SK-N-SH treated with all-trans-retinoic acid at 6 μM for 48 hours (cell line): ENCODE results near the gene B3GNT7.
A peak's percentile ranks its signal among the peaks of the same experiment; 100 is the strongest.

Experiments
- ATAC-seq: fragments of 200-7000 bp; cut with Tn5 transposase; 3 replicates; pipeline ENCODE4 v1.9.1; 2020; ENCODE audit warnings: mild to moderate bottlenecking, moderate library complexity
- ARNTL ChIP-seq: fragments of 450-650 bp; formaldehyde crosslinking; IDR thresholded peaks from 2 replicates; pipeline ENCODE4 v1.5.0; 2020; ENCODE audit warnings: low read depth, mild to moderate bottlenecking, moderate library complexity, borderline replicate concordance
- BACH2 ChIP-seq: fragments of 250-450 bp; sonication (Bioruptor Pico); IDR thresholded peaks from 2 replicates; pipeline ENCODE4 v1.9.0; 2021; ENCODE audit warnings: mild to moderate bottlenecking, borderline replicate concordance
- CSDC2 ChIP-seq: fragments of 250-450 bp; sonication (Bioruptor Pico); IDR thresholded peaks from 2 replicates; pipeline ENCODE4 v1.5.0; 2020; ENCODE audit warnings: mild to moderate bottlenecking, moderate library complexity
- ESRRG ChIP-seq: fragments of 250-450 bp; sonication (Bioruptor Pico); IDR thresholded peaks from 2 replicates; pipeline ENCODE4 v1.6.1; 2021; ENCODE audit warnings: mild to moderate bottlenecking
- OSR1 ChIP-seq: fragments of 250-450 bp; sonication (Bioruptor Pico); IDR thresholded peaks from 2 replicates; pipeline ENCODE4 v1.8.0; 2022; ENCODE audit warnings: moderate library complexity, mild to moderate bottlenecking, inconsistent platforms
- PATZ1 ChIP-seq: fragments of 250-450 bp; sonication (Bioruptor Pico); IDR thresholded peaks from 2 replicates; pipeline ENCODE4 v1.8.0; 2020; ENCODE audit warnings: mild to moderate bottlenecking, moderate library complexity, borderline replicate concordance
- POU6F1 ChIP-seq: fragments of 250-450 bp; sonication (Bioruptor Pico); IDR thresholded peaks from 2 replicates; pipeline ENCODE4 v1.8.0; 2021; ENCODE audit warnings: low read depth, mild to moderate bottlenecking, moderate library complexity, borderline replicate concordance
- RARB ChIP-seq: fragments of 250-450 bp; sonication (Bioruptor Pico); IDR thresholded peaks from 2 replicates; pipeline ENCODE4 v1.8.0; 2021; ENCODE audit warnings: mild to moderate bottlenecking, moderate library complexity
- SNAI2 ChIP-seq: fragments of 250-450 bp; sonication (Bioruptor Pico); IDR thresholded peaks from 2 replicates; pipeline ENCODE4 v1.5.0; 2020; ENCODE audit warnings: mild to moderate bottlenecking, moderate library complexity
- TCF4 ChIP-seq: fragments of 250-450 bp; sonication (Bioruptor Pico); IDR thresholded peaks from 2 replicates; pipeline ENCODE4 v1.8.0; 2021; ENCODE audit warnings: mild to moderate bottlenecking, moderate library complexity, borderline replicate concordance
- TOX ChIP-seq: fragments of 250-450 bp; sonication (Bioruptor Pico); IDR thresholded peaks from 2 replicates; pipeline ENCODE4 v1.8.0; 2021; ENCODE audit warnings: mild to moderate bottlenecking, moderate library complexity, borderline replicate concordance
- ZC3H10 ChIP-seq: fragments of 250-450 bp; sonication (Bioruptor Pico); IDR thresholded peaks from 2 replicates; pipeline ENCODE4 v1.5.1; 2021; ENCODE audit warnings: mild to moderate bottlenecking, moderate library complexity
- ZFP3 ChIP-seq: fragments of 250-450 bp; sonication (Bioruptor Pico); IDR thresholded peaks from 2 replicates; pipeline ENCODE4 v1.5.0; 2020; ENCODE audit warnings: mild to moderate bottlenecking, moderate library complexity
- ZNF565 ChIP-seq: fragments of 450-650 bp; formaldehyde crosslinking; conservative IDR thresholded peaks from 2 replicates; pipeline ENCODE4 v1.5.0; 2020; ENCODE audit warnings: low read depth, mild to moderate bottlenecking, moderate library complexity
- ZNF70 ChIP-seq: fragments of 450-650 bp; formaldehyde crosslinking; IDR thresholded peaks from 2 replicates; pipeline ENCODE4 v1.5.0; 2020; ENCODE audit warnings: mild to moderate bottlenecking, moderate library complexity
- ZNF8 ChIP-seq: fragments of 450-650 bp; formaldehyde crosslinking; IDR thresholded peaks from 2 replicates; pipeline ENCODE4 v1.5.0; 2020; ENCODE audit warnings: mild to moderate bottlenecking, moderate library complexity
- TF ChIP-seq, protein P1 (sequence below): fragments of 250-450 bp; sonication (Bioruptor Pico); IDR thresholded peaks from 2 replicates; pipeline ENCODE4 v1.5.1; 2021; ENCODE audit warnings: mild to moderate bottlenecking, moderate library complexity
- TF ChIP-seq, protein P2 (sequence below): fragments of 250-450 bp; sonication (Bioruptor Pico); IDR thresholded peaks from 2 replicates; pipeline ENCODE4 v1.5.0; 2020; ENCODE audit warnings: mild to moderate bottlenecking, moderate library complexity

B3GNT7 gene

GRCh38 chr2:231398585-231398984, 3.1 kb downstream of the B3GNT7 start:
- no peak for TF ChIP-seq TOX (CRISPR knock-in tag)
- no peak for TF ChIP-seq SNAI2 (CRISPR knock-in tag)
- TF ChIP-seq RARB (CRISPR knock-in tag): no peak
- no peak for TF ChIP-seq TCF4 (CRISPR knock-in tag)
- TF ChIP-seq, protein P1, sequence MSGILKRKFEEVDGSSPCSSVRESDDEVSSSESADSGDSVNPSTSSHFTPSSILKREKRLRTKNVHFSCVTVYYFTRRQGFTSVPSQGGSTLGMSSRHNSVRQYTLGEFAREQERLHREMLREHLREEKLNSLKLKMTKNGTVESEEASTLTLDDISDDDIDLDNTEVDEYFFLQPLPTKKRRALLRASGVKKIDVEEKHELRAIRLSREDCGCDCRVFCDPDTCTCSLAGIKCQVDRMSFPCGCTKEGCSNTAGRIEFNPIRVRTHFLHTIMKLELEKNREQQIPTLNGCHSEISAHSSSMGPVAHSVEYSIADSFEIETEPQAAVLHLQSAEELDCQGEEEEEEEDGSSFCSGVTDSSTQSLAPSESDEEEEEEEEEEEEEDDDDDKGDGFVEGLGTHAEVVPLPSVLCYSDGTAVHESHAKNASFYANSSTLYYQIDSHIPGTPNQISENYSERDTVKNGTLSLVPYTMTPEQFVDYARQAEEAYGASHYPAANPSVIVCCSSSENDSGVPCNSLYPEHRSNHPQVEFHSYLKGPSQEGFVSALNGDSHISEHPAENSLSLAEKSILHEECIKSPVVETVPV (CRISPR knock-in tag): no peak
- TF ChIP-seq ZC3H10 (CRISPR knock-in tag): no peak
- no peak for TF ChIP-seq POU6F1 (CRISPR knock-in tag)
- TF ChIP-seq ESRRG (CRISPR knock-in tag): no peak
- TF ChIP-seq ZFP3: no peak
- TF ChIP-seq, protein P2, sequence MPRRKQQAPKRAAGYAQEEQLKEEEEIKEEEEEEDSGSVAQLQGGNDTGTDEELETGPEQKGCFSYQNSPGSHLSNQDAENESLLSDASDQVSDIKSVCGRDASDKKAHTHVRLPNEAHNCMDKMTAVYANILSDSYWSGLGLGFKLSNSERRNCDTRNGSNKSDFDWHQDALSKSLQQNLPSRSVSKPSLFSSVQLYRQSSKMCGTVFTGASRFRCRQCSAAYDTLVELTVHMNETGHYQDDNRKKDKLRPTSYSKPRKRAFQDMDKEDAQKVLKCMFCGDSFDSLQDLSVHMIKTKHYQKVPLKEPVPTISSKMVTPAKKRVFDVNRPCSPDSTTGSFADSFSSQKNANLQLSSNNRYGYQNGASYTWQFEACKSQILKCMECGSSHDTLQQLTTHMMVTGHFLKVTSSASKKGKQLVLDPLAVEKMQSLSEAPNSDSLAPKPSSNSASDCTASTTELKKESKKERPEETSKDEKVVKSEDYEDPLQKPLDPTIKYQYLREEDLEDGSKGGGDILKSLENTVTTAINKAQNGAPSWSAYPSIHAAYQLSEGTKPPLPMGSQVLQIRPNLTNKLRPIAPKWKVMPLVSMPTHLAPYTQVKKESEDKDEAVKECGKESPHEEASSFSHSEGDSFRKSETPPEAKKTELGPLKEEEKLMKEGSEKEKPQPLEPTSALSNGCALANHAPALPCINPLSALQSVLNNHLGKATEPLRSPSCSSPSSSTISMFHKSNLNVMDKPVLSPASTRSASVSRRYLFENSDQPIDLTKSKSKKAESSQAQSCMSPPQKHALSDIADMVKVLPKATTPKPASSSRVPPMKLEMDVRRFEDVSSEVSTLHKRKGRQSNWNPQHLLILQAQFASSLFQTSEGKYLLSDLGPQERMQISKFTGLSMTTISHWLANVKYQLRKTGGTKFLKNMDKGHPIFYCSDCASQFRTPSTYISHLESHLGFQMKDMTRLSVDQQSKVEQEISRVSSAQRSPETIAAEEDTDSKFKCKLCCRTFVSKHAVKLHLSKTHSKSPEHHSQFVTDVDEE (CRISPR knock-in tag): no peak
- no peak for TF ChIP-seq OSR1 (CRISPR knock-in tag)
- TF ChIP-seq CSDC2 (CRISPR knock-in tag): no peak
- ATAC-seq: no peak

- TF ChIP-seq ARNTL (CRISPR knock-in tag): no peak
- TF ChIP-seq, all 23 proteins: peak for 0
- no peak for ATAC-seq
Measured at GRCh38 chr2:231399046-231399852, 3.7 kb downstream of the B3GNT7 start.

DNA sequence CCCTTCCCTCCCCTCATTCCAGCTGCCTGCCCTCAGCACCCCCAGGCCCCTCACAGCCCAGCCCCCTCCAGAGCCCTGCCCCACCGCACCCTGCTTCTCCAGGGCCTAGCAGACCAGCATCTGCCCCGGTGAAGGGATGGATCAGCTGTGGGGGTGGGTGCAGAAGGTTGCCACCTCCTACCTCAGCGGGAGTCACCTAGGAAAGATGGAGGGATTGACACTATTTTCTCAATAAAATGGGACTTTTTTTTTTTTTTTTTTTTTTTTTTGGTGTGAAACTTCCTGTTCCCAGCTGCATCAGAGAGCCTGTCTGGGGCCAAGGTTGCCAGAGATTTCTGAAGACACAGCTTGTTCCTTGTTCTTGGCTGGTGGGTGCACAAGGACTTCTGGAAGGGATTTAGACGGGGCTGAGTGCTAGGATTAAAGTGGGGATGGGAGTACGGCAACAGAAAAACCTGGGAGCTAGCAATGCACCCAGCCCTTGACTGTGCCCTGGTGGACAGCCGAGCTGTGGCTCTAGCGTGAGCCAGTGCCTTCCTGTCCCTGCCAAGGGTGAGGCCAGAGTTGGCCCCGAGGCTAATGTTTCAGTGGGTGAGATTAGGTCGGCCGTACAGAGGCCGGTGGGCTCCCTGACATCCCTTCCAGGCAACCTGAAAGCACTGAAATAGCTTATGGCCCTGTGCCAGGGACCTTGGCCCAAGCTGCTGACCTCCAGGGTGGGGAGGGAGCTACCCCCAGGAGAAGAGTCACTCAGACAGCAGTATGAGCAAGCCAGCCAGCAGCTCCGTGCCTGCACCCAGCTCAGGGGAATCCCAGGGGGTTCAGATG, 4.6 kb downstream of the B3GNT7 start:
- TF ChIP-seq POU6F1 (CRISPR knock-in tag): no peak
- TF ChIP-seq TOX (CRISPR knock-in tag): no peak
- no peak for TF ChIP-seq BACH2 (CRISPR knock-in tag)
- no peak for TF ChIP-seq CSDC2 (CRISPR knock-in tag)
- no peak for TF ChIP-seq ZNF565 (CRISPR knock-in tag)
- TF ChIP-seq ESRRG (CRISPR knock-in tag): no peak
- TF ChIP-seq PATZ1 (CRISPR knock-in tag): no peak
- TF ChIP-seq ARNTL (CRISPR knock-in tag): no peak
- TF ChIP-seq ZNF70 (CRISPR knock-in tag): no peak
- TF ChIP-seq RARB (CRISPR knock-in tag): no peak
- TF ChIP-seq ZNF8: no peak
- TF ChIP-seq, protein P1 (CRISPR knock-in tag): no peak
- TF ChIP-seq, protein P2 (CRISPR knock-in tag): no peak

DNA sequence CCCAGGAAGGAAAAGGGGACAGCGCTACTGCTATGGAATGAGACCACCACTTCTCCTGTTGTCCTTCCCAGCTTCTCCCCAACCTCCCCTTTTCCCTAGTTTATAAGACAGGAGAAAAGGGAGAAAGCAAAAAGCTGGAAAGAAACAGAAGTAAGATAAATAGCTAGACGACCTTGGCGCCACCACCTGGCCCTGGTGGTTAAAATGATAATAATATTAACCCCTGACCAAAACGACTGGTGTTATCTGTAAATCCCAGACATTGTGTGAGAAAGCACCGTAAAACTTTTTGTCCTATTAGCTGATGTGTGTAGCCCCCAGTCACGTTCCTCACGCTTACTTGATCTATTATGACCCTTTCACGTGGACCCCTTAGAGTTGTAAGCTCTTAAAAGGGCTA, 5.2 kb downstream of the B3GNT7 start:
- ATAC-seq: peak; percentile 54

More for the DNA sequence above, 4.6 kb downstream of the B3GNT7 start:
- peak; percentile 83 for ATAC-seq
